A204.1 (cell line): ENCODE measurements around the gene AXIN2.
"Not testable (repeated sequence)": the region's sequence is repeated elsewhere in the genome, so short reads cannot be mapped to it uniquely, and the experiment has no call there.

ENCODE experiments used
- FAIRE-seq: peaks from 2 replicates; lab custom pipeline; 2012; peaks lifted over from hg19 to GRCh38; lab: Jason Lieb, UNC

AXIN2 gene

GRCh38 chr17:65536573-65537342 is 24.7 kb downstream of the AXIN2 start:
- FAIRE-seq: no peak

DNA sequence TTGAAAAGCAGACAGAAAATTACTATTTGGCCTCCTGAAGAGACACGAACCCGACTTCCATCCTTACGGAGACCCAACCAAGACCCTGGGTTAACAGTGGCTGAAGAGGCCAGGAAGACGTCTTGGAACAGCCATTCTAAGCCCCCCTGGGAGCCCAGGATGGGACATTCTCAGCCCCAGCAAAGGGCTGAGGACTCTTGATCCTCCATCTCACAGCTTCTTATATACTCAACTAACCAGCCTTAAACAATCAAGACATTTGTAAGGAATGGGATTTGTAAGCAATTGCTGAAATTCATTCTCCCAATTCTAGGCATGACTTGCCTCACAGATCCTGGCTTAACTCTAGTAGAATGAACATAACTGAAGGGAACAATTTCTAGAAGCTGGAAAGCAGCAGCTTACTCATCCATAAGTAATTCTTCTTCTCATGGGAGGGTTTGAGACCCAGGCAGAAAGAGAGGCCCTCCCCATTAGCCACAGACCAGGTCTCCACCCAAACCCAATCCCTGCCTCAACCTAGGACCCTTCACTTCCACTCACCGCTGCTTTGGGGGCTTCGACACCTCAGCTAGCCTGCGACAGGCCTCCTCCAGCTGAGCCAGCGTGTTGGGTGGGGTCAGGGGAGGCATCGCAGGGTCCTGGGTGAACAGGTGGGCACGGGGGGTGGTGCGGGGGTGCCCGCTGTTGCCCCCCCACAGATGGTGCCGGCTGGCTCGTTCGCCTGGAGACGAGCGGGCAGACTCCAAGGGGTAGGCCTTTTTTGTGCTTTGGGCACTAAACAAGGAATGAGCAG is 25.5 kb downstream of the AXIN2 start:
- FAIRE-seq: no peak

DNA sequence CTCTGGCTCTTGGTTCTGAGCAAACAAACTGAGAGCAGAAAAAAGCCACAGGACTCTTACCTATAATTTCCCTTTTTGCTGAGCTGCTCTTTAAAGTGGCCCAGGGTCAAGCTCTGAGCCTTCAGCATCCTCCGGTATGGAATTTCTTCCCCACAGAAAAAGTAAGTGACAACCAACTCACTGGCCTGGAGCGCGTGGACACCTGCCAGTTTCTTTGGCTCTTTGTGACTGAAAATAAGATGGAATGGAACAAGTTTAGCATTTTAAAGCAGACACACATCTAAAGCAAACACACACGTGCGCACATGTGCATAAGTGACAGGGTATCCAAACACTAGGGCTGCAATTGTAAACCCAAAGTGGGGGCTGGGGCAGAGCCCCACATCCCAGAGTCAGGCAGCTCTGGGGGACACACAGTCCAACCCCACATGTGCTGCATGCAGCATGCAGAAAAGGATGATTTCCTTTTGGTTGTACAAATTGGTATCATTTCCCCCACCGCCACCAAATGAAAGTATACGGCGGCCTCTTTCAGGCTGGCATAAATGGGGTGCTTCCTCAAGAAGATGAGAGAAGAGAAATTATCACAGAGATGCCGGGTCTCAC is 27.5 kb downstream of the AXIN2 start:
- no peak for FAIRE-seq

- no peak for FAIRE-seq
Measured at GRCh38 chr17:65533056-65533745, 28.2 kb downstream of the AXIN2 start.

DNA sequence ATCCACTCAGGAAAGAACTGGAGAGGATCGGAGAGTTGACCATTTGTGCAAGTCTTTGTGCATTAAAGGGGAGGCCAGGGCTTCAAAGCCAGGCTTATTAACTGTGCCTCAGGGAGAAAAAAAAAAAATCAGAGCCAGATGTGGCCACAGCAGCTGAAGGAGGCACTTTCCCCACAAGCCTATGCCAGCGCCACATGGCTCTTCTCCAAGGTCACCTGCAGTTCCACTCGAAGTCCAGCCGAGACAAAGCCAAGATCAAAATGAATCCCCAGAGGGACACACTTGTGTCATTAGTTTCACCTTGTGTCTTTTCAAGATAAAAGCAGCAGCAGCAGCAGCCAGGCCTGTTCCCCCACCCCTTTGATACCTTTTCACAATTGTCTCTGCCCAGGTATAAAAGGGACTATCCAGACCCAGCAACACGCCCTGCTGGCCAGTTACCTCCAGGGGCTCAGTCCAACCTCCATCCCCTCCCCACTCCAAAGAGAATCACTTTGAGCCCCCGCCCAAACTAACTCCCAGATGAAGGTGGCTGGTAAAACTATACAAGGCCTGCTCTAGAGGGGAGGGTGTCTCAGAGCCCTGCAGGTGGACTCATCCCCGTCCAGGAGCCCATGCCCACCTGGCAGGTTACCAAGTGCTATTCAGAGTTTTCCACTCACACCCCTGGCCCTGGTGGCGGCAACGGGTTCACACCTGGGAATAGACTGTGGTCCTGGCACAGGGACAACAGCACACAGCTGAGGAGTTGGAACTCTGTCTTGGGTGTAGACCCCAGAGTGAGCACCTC is 29.2 kb downstream of the AXIN2 start:
- no peak for FAIRE-seq

GRCh38 chr17:65531256-65532100 is 30.0 kb downstream of the AXIN2 start:
- FAIRE-seq: no peak

GRCh38 chr17:65530523-65531255 is 30.8 kb downstream of the AXIN2 start:
- no peak for FAIRE-seq

DNA sequence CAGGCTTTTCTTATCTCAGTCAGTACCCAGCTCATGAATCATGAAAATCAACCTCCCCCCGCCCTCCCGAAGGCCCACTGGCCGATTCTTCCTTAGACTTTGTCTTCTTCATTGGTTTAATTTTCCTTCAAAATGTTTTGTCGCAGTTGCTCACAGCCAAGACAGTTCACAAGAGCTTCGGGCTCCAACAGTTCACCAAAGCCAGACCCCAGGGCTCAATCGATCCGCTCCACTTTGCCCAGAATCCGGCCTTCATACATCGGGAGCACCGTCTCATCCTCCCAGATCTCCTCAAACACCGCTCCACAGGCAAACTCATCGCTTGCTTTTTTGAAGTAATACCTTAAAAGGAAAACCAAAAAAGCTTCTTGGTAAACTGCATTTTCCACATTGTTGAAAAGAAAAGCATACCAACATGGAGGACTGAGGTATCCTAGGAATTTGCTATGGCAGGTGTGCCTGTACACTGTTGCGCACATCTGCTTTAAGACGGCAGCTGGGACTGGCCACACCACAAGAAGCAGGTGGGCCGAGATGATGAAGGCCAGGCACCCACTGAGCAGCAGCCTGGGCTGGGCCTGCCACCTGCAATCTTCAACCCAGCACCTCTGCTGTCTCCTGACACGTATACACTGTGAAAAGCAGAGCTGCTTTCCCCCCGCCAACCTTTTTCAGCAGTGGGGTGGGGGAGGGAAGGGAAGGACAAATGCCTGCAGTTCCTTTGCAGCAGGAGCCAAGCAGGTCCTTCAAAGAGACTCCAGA is 31.5 kb downstream of the AXIN2 start:
- FAIRE-seq: no peak

- FAIRE-seq: no peak
Measured at GRCh38 chr17:65529040-65529633, 32.3 kb downstream of the AXIN2 start.

- FAIRE-seq: no peak
Measured at GRCh38 chr17:65527857-65528591, 33.4 kb downstream of the AXIN2 start.

- no peak for FAIRE-seq
Measured at GRCh38 chr17:65527381-65527780, 34.1 kb downstream of the AXIN2 start.

DNA sequence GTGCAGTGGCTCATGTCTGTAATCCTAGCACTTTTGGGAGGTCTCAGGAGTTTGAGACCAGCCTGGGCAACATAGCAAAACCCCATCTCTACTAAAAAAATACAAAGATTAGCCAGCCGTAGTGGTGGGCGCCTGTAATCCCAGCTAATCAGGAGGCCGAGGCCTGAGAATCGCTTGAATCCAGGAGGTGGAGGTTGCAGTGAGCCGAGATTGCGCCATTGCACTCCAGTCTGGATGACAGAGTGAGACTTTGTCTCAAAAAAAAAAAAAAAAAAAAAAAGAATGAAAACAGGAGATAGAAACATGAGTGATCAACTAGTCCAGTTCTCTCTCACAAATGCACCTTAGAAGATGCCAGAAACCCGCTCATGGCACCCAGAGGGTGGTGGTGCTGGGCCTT is 34.6 kb downstream of the AXIN2 start:
- FAIRE-seq: not testable (repeated sequence)

- FAIRE-seq: no peak
Measured at GRCh38 chr17:65523853-65524664, 37.4 kb downstream of the AXIN2 start.

- FAIRE-seq: no peak
Measured at GRCh38 chr17:65523411-65523810, 38.0 kb downstream of the AXIN2 start.

- FAIRE-seq: no peak
Measured at GRCh38 chr17:65522751-65523404, 38.6 kb downstream of the AXIN2 start.

DNA sequence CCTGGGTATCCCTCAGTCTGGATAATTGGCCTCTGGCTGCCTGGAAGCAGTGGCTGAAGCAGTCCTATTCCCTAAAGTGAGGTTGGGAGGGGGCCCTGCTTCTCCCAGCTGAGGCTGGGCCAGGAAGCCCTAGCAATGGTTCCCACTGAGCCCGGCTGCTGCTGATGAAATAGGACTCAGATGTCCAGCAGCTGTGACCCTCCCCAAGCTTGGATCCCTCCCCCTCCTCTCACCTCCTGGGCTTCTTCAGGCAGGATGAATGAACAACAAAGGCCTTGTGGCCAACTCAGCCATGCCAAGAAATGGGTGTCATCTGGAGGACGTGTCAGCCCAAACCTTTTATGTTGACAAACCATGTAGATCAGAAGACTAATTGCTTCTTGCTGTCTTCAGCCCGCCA is 42.0 kb downstream of the AXIN2 start:
- no peak for FAIRE-seq

GRCh38 chr17:65518256-65518655 is 43.2 kb downstream of the AXIN2 start:
- no peak for FAIRE-seq
